HG03378 (cell line): Measurements from ENCODE around the gene MINPP1.
"Not testable (repeated sequence)": the region's sequence is repeated elsewhere in the genome, so short reads cannot be mapped to it uniquely, and the experiment has no call there.

Source experiments
- ATAC-seq: cut with Tn5 transposase; IDR thresholded peaks from one replicate; pipeline ENCODE4 v1.9.1; 2021; ENCODE audit warnings: mild to moderate bottlenecking, moderate library complexity; ENCODE audit not compliant: unreplicated experiment

The MINPP1 gene, protein sequence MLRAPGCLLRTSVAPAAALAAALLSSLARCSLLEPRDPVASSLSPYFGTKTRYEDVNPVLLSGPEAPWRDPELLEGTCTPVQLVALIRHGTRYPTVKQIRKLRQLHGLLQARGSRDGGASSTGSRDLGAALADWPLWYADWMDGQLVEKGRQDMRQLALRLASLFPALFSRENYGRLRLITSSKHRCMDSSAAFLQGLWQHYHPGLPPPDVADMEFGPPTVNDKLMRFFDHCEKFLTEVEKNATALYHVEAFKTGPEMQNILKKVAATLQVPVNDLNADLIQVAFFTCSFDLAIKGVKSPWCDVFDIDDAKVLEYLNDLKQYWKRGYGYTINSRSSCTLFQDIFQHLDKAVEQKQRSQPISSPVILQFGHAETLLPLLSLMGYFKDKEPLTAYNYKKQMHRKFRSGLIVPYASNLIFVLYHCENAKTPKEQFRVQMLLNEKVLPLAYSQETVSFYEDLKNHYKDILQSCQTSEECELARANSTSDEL

DNA sequence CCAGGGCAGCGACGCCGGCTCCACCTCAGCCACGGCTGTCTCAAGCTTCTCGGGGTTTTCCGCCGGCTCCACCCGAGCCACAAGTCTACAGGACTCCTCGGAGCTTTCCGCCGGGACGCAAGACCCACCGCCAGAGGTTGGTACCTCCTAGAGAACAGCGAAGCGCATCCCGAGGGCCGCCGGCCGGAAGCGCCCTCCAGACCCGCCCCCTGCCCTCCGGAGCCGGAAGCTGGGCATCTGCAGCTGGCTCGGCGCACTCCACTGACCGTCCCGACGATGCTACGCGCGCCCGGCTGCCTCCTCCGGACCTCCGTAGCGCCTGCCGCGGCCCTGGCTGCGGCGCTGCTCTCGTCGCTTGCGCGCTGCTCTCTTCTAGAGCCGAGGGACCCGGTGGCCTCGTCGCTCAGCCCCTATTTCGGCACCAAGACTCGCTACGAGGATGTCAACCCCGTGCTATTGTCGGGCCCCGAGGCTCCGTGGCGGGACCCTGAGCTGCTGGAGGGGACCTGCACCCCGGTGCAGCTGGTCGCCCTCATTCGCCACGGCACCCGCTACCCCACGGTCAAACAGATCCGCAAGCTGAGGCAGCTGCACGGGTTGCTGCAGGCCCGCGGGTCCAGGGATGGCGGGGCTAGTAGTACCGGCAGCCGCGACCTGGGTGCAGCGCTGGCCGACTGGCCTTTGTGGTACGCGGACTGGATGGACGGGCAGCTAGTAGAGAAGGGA lies at the start of gene MINPP1:
Gene MINPP1 (plus strand): TSS at position 254 of the 726 bp plus-strand sequence. CDS start 23 bp downstream, at position 277.
- peak; percentile 81 for ATAC-seq

- not testable (repeated sequence) for ATAC-seq
Measured at GRCh38 chr10:87456586-87457220, 48.0 kb upstream of the MINPP1 start.

- ATAC-seq = not testable (repeated sequence)
Measured at GRCh38 chr10:87461751-87462150, 42.9 kb upstream of the MINPP1 start.

DNA sequence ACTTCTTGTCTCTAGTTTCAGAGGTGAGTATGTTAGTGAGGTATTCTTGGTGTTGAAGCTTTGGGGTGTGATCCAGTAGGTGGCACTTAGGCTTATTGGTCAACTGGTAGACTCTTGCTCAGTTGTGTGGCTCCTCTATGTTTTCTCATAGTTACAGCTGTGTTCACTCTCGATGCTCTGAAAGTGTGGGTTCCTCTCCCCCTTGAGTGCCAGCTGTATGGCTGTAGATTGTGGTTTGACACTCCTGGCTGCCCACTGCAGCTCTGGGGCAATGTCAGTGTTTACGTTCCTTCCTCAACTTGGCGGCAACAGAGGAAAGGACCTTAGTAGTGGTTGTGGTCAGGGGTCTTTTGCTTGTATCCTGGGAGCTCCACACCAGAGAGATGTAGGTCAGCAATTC lies 37.8 kb upstream of the MINPP1 start:
- ATAC-seq = not testable (repeated sequence)

- ATAC-seq = not testable (repeated sequence)
Measured at GRCh38 chr10:87488733-87489132, 16.0 kb upstream of the MINPP1 start.

- ATAC-seq = not testable (repeated sequence)
Measured at GRCh38 chr10:87490285-87490684, 14.4 kb upstream of the MINPP1 start.

DNA sequence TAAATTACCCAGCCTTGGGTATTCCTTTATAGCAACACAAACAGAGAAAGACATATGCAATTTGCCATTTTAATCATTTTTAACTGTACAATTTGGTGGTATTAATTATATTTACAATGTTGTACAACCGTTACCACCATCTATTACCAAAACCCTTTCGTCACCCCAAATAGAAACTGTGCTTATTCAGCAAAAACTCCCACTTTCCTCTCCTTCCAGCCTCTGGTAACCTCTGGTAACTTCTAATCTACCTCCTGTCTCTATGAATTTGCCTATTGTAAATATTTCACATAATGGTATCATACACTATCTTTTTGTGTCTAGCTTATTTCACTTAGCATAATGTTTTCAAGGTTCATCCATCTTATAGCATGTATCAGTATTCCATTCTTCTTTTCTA lies 12.2 kb upstream of the MINPP1 start:
- not testable (repeated sequence) for ATAC-seq

DNA sequence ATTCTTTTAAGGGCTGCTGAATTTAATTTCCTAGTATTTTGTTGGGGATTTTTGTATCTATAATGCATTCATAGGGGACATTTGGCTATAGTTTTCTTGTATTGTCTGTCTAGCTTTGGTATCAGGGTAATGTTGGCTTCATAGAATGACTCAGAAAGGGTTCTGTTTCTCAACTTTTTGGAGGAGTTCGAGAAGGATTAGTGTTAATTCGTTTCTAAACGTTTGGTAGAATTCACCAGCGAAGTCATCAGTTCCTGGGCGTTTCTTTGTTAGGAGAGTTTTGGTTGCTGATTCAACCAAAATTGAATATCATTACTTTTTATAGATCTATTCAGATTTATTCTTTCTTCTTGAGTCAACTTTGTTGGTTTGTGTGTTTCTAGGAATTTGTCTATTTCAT lies 9.2 kb upstream of the MINPP1 start:
- not testable (repeated sequence) for ATAC-seq

- ATAC-seq = not testable (repeated sequence)
Measured at GRCh38 chr10:87497386-87497785, 7.3 kb upstream of the MINPP1 start.

DNA sequence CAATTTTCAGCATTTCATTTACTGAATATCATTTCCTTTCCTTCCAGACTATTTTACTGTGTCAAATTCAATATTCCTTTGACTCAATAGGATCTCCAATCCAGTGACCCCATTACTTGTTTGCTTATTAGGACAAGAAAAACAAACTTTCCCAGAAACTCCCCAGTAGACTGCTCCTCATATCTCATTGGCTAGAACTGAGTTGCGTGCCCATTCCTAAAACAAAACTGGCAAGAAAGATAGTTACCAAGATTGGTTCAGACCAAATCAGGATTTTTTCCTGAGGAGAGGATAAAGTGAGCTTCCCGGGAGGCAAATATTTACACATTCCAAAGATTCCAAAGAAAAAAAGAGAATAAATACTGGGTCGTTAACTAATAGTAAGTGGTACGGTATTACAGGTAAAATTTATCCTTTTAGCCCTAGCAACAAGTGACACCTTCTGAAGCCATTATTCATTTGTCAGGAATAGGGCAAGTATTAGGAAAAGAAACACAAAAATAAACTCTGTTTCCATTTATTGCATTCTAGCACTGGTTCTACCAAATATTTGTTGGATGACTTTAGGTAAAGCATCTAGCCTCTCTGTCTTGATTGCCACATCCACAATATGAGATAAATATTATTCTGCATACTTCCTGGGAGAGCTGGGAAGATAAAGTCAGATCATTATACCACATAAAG lies 6.4 kb upstream of the MINPP1 start:
- ATAC-seq = not testable (repeated sequence)

DNA sequence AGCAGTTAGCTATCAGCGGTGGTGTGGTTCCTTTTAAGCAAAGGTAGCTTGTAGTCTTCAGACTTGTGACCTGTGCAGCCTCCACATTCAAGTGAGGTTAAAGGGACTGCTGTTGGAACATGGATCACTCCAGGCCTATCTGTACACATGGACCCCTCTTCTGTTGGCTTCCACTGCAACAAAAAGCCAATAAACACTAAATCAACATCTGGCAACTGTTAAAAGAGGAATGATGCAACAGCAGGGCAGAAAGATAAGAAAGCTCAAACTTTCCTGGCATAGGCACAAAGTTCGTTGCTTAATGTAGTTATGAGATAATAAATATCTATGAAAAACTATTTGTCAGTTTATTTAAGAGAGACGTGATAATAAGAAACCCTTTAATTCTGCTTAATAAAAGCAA lies 4.0 kb upstream of the MINPP1 start:
- no peak for ATAC-seq

DNA sequence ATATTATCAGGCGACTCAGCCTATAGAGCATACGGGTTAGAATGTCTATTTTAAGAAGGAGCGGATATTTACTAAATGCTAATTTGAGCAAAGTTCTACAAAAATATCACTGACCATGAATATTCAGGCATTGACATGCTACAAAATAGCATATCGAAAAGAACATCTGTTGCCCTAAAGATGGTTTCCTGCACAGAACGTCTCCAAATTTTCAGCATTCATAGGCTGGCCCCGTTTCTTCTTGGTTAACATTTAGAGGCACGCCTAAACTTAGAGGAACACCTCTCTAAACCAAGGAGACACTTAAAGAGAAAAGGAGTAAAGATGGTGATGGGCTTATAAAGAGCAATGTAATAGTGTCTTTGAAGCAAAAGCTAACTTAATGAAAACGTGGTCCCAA lies 1.3 kb upstream of the MINPP1 start:
- no peak for ATAC-seq

DNA sequence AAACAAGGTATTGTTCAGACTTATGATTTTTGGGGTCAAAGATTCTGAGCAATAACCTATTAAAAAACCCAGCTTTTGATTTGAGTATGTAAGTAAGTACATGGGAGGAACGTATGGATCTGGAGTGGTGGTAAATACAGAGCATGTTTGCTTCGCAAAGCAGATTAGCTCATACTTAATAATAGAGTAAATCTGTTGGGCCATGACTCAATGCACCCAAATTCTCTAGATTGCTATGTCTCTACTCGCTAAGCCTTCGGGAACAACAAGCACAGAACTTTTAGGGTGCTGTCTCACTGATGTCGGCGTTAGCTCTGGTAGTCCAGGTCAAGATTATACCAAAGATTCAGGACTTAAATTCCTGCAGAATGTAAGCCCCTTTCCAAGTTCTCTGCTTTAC lies 807 bp upstream of the MINPP1 start:
- no peak for ATAC-seq

GRCh38 chr10:87504307-87504639 lies 420 bp upstream of the MINPP1 start:
- ATAC-seq = no peak

DNA sequence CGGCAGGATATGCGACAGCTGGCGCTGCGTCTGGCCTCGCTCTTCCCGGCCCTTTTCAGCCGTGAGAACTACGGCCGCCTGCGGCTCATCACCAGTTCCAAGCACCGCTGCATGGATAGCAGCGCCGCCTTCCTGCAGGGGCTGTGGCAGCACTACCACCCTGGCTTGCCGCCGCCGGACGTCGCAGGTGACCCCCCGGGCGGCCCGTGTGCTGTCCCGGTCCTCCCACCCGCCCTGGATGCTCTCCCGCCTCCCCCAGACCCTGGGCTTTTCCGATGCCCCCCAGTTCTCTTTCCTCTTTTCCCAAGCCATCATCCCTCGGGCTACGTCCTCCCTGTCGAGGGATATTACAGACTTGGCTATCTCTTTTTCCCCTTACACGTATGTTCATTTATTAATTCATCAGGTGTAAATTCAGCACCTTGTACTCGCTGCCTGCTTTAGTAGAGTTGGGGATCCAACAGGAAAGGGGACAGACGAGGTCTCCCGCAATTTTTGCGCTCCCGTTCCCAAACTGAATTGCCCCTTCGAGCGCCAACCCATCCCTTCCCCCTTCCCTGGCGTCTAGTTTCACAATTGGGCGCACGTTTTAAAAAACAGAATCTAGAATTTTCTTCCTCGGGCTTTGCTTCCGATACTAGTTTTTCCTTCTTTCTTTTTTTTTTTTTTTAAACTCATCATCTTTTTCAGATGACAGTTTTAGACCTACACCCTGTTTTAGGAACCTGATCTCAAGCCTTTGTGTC lies 846 bp downstream of the MINPP1 start:
- peak; percentile 36 for ATAC-seq

DNA sequence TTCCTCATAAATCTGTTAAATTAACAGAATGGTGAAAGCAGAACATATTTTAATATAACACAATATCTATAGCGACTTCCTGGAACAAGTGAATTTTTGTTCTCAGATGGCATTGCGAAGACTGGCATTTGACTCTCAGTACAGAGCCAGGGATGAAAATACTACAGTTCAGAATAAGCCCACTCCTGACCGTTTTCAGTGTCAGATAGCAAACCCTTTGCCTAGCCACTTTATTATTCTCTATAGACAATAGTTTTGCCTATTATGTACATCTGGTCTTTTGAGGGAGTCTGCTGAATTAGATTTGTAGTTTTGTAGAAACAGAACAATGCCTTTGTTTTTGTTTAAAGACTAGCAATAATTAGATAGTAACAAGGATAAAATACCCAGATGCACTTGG lies 2.3 kb downstream of the MINPP1 start:
- no peak for ATAC-seq

DNA sequence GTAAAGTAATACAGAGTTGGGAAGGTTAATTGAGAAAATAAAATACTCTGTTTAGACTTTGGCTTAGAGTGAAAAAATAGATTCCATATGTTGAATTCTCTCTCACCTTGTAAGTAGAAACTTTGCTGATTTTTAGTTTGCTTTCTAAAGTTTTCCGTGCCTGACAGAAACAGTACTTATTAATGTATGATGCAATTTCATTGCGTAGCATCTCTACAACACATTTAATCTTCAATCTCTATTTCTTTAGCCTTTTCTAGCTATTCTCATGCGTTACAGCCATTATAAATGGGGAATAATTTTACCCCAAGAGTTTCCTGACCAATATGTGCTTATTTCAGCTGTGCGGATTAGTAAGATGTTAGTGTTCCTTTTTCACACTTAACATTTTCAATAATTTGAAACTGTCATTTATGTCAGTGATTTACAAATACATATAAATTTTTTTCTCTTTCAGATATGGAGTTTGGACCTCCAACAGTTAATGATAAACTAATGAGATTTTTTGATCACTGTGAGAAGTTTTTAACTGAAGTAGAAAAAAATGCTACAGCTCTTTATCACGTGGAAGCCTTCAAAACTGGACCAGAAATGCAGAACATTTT lies 3.3 kb downstream of the MINPP1 start:
- no peak for ATAC-seq

DNA sequence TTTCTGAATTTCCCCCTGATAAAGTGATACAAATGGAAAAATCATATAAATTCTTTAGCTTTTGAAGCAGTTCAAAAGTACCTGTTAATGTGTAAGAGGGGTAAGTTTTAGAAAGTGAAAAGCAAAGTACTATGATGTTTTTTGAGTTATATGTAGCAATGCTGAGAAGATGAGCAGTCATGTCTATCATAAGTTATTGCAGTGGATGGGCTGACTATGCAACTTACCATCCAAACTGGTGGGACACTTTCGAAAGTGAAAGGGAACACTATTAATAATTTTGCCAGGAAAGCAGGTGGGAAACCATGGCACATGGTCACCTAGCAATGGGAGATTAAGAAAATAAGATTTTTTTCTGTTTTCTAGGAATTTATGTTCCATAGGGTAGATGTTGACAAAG lies 4.1 kb downstream of the MINPP1 start:
- no peak for ATAC-seq

DNA sequence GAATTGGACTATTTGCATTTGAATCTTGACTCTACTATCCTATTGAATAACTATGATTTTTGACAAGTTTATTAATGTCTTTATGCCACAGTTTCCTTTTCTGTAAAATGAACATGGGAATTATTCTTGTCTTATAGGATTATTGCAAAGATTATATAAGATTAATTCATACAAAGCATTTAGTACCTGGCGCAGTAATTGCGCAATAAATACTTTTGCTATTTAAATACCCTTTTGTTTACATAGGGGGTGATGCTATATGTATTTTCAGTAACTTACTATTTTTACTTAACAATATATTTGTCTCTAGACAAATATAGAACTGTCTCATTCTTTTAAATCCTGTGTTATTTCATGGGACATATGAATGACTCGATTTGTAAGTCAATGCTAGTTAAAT lies 5.3 kb downstream of the MINPP1 start:
- ATAC-seq = no peak

GRCh38 chr10:87511526-87511925 lies 6.8 kb downstream of the MINPP1 start:
- ATAC-seq = no peak
